ENCODE measurements around the gene NR3C2.

- TF ChIP-seq POLR2AphosphoS5 (IDR thresholded peaks at IDR 0.05; ENCODE audit: low read depth, low read length), result no peak
- no peak for TF ChIP-seq CTCF (IDR thresholded peaks at IDR 0.05 in 2 of 3, conservative IDR thresholded peaks at IDR 0.05 in 1 of 3; ENCODE audit: borderline replicate concordance in 1 of 3, insufficient read depth in 1 of 3, low read depth in 2 of 3, low read length in 2 of 3)
- TF ChIP-seq RAD21 (IDR thresholded peaks at IDR 0.05; ENCODE audit: low read depth), result no peak
- no peak for TF ChIP-seq CEBPB (IDR thresholded peaks at IDR 0.05; ENCODE audit: low read depth)
- no peak for TF ChIP-seq POLR2A (IDR thresholded peaks at IDR 0.05; ENCODE audit: borderline replicate concordance, extremely low read depth, insufficient read depth, insufficient read length)
Measured at GRCh38 chr4:148278310-148278709, 163.9 kb downstream of the NR3C2 start.
